Vagina (tissue), 2 donors: ENCODE data around the gene SNRPB.

ENCODE experiments used
- POLR2A ChIP-seq, 2 donors: fragments of 450-650 bp; IDR thresholded peaks; one replicate each; pipeline ENCODE4 v1.6.1; 2017; ENCODE audit warnings: antibody characterized with exemption in 2 of 2, mild to moderate bottlenecking in 2 of 2, moderate library complexity in 2 of 2
- TF ChIP-seq, protein P1 (sequence below), 3 experiments: fragments of 450-650 bp in 2 of 3; fragments of 200-600 bp in 1 of 3; sonication (generic) in 1 of 3; IDR thresholded peaks; one replicate each; pipeline ENCODE4 v1.5.1; 2017 to 2019; ENCODE audit warnings: antibody characterized with exemption in 3 of 3, mild to moderate bottlenecking in 2 of 3, moderate library complexity in 2 of 3

DNA sequence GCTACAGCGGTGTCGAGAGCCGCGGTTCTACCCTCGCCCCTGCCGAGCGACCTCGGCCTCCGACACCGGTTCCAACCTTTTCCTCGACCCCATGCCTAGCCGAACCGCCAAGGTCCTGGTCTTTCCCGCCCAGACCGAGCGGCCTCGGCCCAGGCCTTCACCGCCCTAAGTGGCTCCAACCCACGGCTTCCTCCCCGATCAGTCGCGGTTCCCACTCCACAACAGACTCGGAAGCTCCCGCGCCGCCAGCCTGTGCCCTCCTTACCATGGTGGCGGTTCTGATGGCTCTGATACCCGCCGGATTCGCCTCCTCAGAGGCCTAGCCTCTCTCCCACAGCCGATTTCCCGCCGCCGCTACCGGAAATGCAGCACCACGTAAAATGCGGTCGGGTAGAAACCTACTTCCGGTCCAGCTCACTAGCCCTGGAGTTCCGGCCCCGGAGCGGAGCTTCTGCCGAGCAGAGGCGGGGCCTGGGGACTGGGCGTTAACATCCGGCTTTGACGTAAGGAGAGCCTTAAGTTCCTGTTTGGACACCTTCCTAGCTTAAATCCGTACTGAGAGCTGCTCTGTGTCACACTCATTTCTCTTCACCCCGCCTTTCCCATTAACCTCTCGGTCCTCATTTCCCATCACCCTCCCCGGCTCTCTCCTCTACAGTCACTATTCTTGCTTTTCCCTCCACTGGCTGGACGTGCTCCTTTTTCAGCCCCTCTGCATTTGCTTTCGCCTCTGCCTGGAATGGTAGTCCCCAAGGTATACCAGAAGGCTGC lies at the start of gene SNRPB:
- TF ChIP-seq, protein P1, sequence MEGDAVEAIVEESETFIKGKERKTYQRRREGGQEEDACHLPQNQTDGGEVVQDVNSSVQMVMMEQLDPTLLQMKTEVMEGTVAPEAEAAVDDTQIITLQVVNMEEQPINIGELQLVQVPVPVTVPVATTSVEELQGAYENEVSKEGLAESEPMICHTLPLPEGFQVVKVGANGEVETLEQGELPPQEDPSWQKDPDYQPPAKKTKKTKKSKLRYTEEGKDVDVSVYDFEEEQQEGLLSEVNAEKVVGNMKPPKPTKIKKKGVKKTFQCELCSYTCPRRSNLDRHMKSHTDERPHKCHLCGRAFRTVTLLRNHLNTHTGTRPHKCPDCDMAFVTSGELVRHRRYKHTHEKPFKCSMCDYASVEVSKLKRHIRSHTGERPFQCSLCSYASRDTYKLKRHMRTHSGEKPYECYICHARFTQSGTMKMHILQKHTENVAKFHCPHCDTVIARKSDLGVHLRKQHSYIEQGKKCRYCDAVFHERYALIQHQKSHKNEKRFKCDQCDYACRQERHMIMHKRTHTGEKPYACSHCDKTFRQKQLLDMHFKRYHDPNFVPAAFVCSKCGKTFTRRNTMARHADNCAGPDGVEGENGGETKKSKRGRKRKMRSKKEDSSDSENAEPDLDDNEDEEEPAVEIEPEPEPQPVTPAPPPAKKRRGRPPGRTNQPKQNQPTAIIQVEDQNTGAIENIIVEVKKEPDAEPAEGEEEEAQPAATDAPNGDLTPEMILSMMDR (IDR thresholded peaks at IDR 0.05), result peak in 2 of 3 experiments; percentile 6 to 37
- peak; percentile 68 to 78 for TF ChIP-seq POLR2A (IDR thresholded peaks at IDR 0.05)
